ENCODE results near the gene GNB1.

Gene GNB1

GRCh38 chr1:1815606-1816281, 75.1 kb downstream of the GNB1 start:
- DNase-seq = no peak

- no peak for DNase-seq
Measured at GRCh38 chr1:1809489-1809888, 81.4 kb downstream of the GNB1 start.

- DNase-seq = no peak
Measured at GRCh38 chr1:1808206-1808605, 82.7 kb downstream of the GNB1 start.

GRCh38 chr1:1806890-1807289, 84.0 kb downstream of the GNB1 start:
- no peak for DNase-seq

- no peak for DNase-seq
Measured at GRCh38 chr1:1804301-1804700, 86.6 kb downstream of the GNB1 start.

- DNase-seq = no peak
Measured at GRCh38 chr1:1802871-1803270, 88.0 kb downstream of the GNB1 start.

- no peak for DNase-seq
Measured at GRCh38 chr1:1799716-1800115, 91.2 kb downstream of the GNB1 start.

GRCh38 chr1:1797731-1798341, 93.1 kb downstream of the GNB1 start:
- DNase-seq = no peak

- peak; percentile 33 for DNase-seq
Measured at GRCh38 chr1:1796466-1796865, 94.4 kb downstream of the GNB1 start.

GRCh38 chr1:1794999-1795398, 95.9 kb downstream of the GNB1 start:
- no peak for DNase-seq

- no peak for DNase-seq
Measured at GRCh38 chr1:1793481-1794244, 97.2 kb downstream of the GNB1 start.

GRCh38 chr1:1788646-1789431, 102.0 kb downstream of the GNB1 start:
- no peak for DNase-seq

GRCh38 chr1:1788136-1788535, 102.8 kb downstream of the GNB1 start:
- DNase-seq = no peak

- no peak for DNase-seq
Measured at GRCh38 chr1:1786836-1787605, 103.9 kb downstream of the GNB1 start.

- DNase-seq = no peak
Measured at GRCh38 chr1:1785666-1786065, 105.2 kb downstream of the GNB1 start.

GRCh38 chr1:1784933-1785332, 106.0 kb downstream of the GNB1 start:
- no peak for DNase-seq

- no peak for DNase-seq
Measured at GRCh38 chr1:1783320-1783719, 107.6 kb downstream of the GNB1 start.

GRCh38 chr1:1782399-1783221, 108.3 kb downstream of the GNB1 start:
- DNase-seq = peak; percentile 36

GRCh38 chr1:1781526-1781903, 109.4 kb downstream of the GNB1 start:
- DNase-seq = no peak

- DNase-seq = no peak
Measured at GRCh38 chr1:1780598-1781525, 110.0 kb downstream of the GNB1 start.
